HFF-Myc (cell line): ENCODE data around the gene TNP1.

Experiments used
- DNase-seq: peaks from one replicate; pipeline ENCODE4 v3.0.0-alpha.2; 2011; ENCODE audit warnings: low read depth; ENCODE audit errors: extremely low read depth
- H3K4me3 ChIP-seq: replicated peaks from 2 replicates; pipeline ENCODE4 v1.5.1; 2011; ENCODE audit warnings: low read depth, mild to moderate bottlenecking, control low read depth, low read length
- TF ChIP-seq, protein P1 (sequence below): IDR thresholded peaks from 2 replicates; pipeline ENCODE4 v1.5.1; 2012; ENCODE audit warnings: mild to moderate bottlenecking, low read depth, low read length, control low read depth; ENCODE audit errors: missing control alignments

The TNP1 gene

DNA sequence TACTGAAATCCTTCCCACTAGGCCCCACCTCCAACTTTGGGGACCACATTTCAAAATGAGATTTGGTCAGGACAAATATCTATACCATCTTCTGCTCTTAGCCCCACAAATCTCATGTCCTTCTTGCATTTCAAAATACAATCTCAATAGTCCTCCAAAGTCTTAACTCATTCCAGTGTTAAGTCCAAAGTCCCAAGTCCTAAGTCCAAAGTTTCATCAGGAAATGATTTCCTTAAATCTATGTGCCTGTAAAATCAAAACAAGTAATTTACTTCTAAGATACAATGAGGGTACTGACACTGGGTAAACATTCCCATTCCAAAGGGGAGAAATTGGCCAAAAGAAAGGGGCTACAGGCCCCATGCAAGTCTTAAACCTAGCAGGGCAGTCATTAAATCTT, 40.5 kb upstream of the TNP1 start:
- H3K4me3 ChIP-seq, result no peak overlapping the region
- no peak for DNase-seq
- TF ChIP-seq, protein P1, sequence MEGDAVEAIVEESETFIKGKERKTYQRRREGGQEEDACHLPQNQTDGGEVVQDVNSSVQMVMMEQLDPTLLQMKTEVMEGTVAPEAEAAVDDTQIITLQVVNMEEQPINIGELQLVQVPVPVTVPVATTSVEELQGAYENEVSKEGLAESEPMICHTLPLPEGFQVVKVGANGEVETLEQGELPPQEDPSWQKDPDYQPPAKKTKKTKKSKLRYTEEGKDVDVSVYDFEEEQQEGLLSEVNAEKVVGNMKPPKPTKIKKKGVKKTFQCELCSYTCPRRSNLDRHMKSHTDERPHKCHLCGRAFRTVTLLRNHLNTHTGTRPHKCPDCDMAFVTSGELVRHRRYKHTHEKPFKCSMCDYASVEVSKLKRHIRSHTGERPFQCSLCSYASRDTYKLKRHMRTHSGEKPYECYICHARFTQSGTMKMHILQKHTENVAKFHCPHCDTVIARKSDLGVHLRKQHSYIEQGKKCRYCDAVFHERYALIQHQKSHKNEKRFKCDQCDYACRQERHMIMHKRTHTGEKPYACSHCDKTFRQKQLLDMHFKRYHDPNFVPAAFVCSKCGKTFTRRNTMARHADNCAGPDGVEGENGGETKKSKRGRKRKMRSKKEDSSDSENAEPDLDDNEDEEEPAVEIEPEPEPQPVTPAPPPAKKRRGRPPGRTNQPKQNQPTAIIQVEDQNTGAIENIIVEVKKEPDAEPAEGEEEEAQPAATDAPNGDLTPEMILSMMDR, result no peak

GRCh38 chr2:216897561-216898203, 37.8 kb upstream of the TNP1 start:
- no peak for DNase-seq
- no peak overlapping the region for H3K4me3 ChIP-seq
- TF ChIP-seq, protein P1, result no peak

DNA sequence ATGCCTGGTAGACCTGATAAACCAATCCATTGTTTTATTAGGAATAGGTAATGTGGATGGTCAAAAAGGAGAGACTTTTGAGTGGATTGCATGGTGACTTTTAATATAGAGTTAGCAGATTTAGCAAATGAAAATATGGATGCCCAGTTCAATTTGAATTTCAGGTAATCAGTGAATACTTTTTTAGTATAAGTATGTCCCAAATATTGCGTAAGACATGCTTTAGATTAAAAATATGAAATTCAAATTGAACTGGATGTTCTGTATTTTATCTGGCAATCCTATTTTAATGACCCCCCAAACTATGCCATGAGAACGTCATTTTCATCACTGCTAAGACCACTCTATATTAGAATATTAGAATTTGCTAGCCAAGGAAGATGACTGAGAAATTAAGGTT, 30.3 kb upstream of the TNP1 start:
- H3K4me3 ChIP-seq, result no peak overlapping the region
- TF ChIP-seq, protein P1, result no peak
- DNase-seq, result no peak

DNA sequence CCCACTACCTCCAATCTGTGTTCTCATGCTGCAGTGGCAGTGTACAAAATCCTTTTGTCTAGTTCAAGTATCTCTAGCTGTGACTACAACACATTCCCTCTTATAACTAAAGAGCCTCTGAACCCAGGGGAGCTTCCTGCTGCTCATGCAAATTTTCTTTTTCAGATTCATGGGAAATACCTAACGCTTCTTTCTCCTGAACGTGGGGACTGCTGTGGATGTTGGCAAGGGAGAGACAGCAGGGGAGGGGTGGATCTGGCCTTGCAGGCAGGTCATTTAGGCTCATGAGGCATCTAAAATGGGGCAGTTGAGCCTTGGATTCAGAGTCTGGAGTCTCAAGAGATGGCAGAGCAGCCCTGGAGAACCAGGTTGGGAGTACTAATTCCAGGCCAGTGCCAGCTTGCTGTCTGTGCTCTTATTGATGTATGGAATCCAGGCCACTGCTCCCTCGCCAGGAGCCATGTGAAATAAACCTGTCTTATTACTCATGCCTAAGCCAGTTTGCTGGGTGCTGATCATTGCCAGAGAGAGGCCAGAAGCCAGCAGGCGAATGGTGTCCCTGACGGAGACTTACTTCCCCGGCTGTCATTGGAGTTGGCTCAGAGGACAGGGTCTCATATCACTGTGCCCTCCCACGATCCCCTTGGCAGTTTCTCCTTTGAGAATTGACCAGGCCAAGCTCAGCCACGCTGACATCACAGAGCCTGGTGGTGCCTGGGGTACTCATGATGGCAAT, 29.2 kb upstream of the TNP1 start:
- DNase-seq, result no peak
- no peak overlapping the region for H3K4me3 ChIP-seq
- TF ChIP-seq, protein P1, result no peak

GRCh38 chr2:216888081-216888480, 28.2 kb upstream of the TNP1 start:
- H3K4me3 ChIP-seq, result no peak overlapping the region
- TF ChIP-seq, protein P1, result no peak
- no peak for DNase-seq

- DNase-seq, result no peak
- H3K4me3 ChIP-seq, result no peak overlapping the region
- TF ChIP-seq, protein P1, result no peak
Observed at GRCh38 chr2:216887138-216887537, 27.3 kb upstream of the TNP1 start.
